Fibroblast of skin of back (primary cell): ENCODE data around the gene CDC5L.

Source experiments
- DNase-seq: peaks from one replicate; pipeline ENCODE4 v3.0.0-alpha.2; 2013

Gene CDC5L

DNA sequence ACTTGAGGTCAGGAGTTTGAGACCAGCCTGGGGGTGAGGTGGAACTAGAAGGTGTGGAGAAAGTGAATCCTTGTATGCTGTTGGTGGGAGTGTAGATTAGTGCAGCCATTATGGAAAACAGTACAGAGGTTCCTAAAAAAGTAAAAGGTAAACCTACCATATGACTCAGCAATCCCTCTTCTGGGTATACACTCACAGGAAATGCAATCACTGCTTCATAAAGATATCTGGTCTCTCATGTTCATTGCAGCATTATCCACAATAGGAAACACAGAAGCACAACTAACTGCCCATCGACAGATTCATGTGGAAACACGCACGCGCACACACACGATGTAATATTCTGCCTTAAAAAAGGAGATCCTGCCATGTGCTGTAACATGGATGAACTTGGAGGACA, 66.7 kb downstream of the CDC5L start:
- DNase-seq: no peak

DNA sequence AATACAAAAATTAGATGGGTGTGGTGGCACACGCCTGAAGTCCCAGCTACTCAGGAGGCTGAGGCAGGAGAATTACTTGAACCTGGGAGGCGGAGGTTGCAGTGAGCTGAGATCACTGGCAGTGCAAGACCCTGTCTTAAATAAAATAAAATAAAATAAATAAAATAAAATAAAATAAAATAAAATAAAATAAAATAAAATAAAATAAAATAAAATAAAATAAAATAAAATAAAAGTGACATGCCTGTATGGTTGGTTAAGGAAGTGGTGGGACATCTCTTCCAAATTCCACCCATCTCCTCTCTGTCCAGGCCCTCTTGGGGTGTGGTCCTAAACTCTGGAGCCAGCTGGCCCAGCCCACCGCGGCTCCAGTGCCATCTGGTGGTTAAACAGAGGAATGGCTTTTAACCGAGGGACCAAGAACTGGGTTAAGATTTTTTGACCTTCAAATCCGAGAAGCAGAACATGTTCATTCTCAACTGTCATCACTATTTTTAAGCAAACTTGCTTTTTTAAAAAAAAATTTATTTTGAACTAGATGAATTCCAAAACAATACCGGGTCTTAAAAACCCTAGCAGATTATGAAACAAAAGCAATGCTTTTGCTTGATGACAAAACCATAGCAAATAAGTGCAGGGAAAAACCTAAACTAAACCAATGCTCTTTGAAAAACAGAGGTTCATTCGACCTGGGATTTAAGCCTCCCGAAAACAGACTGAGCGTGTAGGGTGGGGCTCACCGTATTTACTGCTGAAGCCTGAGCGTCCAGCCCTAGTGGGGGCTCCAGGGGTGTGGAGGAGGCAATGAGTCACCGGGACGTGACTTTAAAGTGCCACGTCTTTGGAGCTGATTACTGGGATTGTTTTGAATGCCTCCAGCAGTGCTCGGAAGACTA, 68.8 kb downstream of the CDC5L start:
- DNase-seq: peak; percentile 62

DNA sequence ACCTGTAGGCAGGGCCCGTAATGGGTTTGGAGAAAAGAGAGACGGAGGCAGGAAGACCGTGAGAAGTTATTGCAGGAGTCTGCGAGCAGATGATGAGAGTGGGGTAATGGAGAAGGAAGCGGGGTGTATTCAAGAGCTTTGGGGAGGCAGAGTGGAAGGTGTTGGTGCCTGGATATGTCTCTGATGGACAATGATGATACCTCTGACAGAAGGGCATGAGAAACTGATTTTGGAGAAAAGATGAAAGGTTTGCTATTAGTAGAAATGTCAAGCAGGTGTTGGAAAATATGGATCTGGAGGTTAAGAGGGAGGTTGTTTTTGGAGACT, 69.4 kb downstream of the CDC5L start:
- no peak for DNase-seq

DNA sequence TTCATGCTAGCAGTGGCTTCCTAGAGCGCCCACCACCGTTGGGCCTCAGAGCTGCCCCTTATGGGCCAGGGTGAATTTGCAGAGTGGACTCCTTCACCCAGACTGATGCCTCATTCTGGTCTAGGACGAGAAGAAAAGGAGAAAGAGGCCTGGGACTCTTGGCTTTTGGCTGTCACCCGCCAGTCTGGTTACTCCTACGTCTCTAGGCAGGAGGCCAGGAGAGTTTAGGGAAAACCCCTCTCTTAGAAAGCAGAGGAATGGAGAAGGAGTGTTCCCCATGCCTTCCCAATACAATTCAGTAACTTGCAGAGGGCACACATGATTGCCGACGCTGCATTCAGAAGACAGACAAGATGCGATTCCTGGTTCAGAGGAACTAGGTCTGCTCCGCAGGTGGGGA, 70.1 kb downstream of the CDC5L start:
- DNase-seq: no peak

DNA sequence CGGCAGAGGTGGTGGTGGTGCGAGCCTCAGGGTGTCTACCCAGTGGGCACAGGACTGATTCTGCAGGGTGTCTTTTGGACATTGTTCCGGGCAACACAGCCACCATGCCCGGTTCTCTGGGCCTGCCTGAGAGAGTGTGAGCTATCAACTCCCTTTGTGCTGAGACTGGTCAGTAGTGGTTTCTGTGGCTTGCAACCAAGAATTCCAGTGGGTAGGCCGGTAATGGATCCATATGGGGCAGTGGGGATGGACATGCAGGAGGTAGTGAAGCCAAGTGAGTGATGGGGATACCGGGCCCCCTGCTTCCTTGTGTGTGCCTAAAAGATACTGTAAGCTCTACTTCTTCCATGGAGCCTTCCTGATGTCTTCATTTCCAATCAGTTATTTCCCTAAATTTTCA, 71.0 kb downstream of the CDC5L start:
- no peak for DNase-seq

DNA sequence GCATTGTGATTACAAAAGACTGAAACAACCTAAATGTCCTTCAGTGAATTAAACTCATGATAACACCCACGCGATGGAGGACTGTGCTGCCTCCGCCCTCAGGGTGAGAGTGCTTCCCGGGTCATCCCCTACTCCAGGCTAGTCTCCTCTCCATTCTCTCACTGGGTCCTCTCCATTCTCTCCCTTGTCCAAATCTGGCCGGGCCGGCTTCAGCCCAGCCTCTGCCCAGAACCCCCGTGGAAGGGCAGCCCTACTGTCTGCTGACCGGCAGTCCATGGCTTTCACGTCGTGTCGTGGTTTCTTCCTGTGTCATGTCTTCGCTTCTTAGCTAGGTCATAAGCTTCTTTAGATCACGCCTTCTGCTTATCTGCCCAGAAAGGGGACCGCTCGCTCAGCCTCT, 74.8 kb downstream of the CDC5L start:
- DNase-seq: no peak

DNA sequence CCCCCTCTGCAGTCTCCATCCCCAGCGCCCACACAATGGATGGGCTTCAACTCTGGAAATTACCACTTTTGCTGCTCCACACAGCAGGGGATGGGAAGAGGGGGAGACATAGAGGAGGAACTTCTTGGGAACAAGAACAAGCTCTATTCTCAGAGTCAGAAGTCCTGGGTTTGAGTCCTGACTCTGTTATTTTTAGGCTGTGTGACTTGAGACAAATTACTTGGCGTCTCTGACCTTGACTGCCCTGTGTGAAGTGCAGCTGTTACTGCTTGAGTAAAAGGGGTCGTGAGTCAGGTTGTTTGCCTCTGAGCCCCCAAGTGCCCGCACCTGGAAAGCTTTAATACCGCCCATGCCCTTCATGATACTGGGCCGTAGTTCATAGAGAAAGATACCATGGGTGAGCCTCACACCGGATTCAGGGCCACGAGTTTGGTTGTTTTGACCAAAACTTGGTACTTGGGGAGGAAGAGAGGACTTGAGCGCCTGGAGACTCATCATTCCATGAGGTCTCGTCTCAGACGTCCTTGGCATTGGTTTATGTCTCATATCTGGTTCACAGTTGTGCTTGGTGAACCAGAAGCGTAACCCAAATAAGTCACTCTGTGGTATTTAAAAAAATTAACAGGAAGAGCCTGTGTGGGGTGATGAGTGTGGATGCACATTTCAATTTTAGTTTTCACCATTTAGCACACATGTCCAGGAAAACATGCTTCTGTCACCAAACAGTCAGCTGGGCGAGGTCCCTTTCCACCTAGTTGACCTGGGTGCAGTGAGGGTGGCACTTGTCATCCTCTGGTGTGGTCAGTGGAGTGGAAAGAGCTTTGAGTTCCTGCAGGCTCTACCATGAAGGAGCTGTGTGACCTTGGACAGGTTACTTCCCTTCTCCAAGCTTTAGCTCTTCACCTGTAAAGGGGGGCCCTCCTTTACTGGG, 75.6 kb downstream of the CDC5L start:
- DNase-seq: no peak

DNA sequence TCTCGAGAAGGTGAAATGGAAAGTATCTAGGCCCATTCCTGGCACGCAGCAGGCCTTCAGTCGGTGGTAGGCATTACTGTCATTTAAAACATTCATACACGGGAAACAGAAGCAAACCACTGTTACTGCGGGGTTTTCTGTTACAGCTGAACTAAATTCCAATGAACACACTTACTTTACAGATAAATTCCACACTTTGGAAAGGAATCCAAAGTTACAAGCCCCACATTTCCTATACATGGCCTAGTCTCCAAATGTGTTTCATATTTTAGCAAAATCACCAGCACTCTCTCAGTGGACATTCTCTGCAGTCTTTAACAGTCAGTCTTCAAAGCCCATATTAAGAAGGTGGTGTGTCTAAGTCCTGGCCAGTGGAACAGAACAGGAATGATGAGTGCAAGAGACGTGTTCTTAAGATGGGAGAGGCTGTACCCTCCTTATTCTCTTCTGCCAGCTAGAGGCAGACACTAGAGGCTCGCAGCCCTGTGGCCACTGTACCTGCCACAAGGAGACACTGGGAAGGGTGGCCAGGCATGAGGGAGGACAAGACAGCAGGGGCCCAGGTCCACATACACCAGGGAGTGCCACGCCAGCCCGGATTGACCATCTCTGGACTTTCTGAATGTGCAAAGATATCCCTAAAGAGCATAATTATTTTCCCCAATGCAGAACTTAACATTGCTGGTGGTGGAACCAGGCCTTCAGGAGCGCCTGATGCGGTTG, 76.4 kb downstream of the CDC5L start:
- peak; percentile 50 for DNase-seq

DNA sequence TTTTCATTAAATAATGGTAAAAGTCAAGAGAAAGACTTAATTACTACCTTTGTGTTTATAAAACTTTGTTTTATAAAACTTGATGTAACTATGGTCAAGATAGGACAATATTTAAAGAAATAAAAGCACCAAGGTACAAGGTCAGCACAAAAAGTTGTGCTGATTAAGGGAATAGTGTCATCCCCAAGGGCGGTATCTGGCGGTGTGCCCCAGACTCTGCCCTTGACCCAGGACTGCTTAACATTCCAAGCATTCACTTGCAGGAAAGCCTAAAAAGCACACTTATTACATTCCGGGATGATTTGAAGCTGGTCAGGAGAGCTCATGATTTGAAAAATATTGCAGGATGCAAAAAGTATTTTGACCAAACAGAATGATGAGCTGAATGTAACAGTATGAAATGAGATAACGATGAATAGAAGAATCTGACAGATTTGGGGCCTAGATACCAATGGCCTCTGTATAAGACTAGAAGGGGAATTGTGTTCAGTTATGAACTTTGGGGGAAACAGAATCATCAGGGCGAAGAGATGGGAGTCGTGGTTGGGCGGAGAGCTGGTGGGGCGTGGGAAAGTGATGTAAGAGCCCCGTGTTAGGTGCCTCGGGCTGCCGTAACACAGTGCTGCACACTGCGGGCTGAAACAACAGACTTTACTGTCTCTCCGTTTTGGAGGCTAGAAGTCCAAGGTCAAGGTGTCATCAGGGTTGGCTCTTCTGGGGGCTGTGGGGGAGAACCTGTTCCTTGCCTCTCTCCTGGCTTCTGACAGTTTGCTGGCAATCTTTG, 77.2 kb downstream of the CDC5L start:
- peak; percentile 69 for DNase-seq

DNA sequence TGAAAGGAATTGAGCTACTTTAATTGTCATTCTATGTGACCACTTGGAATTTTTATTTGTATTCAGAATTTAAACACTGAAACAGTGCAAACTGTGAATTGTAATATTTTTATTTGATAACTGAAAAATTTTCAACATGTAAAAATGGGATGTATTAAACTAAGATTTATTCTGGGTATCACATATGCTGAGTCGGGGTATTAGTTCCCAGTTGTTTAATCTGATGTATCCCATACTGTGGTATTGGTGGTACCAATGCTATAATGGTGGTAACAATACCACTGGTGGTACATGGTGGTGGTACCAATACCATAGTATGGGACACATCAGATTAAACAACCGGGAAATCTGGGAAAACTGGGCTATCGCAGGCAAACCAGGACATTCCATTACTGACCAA, 79.4 kb downstream of the CDC5L start:
- DNase-seq: no peak

DNA sequence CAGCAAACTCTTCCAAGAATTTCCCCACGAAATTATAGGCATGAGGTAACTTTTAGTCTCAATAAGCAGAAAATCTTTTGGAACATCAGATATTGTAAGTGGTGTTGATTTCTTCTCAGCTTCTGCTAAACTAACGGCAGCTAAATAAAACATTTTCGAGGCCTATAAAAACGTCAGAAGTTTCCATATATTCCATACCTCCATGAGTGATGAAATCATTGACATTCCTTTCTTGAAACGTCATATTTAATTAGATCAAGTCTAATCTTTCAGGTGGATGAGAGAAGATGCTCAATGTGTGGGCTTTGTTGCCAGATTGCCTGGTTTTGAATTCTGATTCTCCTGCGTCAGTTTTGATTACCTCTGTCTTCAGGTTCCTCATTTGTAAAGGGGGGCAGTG, 81.3 kb downstream of the CDC5L start:
- no peak for DNase-seq

DNA sequence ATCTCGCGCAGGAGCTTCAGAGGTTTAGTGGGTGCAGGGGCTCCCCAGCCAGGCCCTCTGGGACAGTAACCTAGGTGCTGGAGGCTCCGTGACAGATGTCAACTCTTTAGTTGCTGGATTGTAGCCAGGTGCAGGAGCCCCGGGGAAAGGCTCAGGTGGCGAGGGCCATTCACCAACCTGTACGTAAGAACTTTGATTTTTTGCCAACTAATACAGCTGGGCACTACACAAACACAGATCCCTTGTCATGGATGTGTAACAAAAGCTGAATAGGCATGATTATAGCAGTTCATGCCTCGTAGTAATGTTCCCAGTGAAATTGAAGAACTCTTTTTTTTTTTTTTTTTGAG, 82.6 kb downstream of the CDC5L start:
- DNase-seq: no peak

DNA sequence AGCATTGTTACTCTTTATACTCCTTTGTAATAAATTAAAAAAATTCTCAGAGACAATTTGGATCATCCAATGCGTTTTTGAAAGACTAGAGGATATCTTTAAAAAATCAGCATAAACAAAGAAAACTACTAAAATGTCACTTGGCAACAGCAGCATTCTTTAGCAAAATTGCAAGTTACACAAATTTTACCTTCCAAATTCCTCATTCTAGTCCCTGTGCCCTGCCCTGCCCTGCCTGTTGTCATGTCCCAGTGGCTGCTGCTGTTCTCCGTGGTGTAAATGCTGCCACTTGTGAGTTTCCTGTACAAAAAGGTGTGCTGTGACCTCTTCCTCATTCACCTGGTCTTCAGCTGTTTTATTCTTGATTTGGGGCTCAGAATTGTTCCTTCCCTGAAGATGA, 83.2 kb downstream of the CDC5L start:
- DNase-seq: no peak

DNA sequence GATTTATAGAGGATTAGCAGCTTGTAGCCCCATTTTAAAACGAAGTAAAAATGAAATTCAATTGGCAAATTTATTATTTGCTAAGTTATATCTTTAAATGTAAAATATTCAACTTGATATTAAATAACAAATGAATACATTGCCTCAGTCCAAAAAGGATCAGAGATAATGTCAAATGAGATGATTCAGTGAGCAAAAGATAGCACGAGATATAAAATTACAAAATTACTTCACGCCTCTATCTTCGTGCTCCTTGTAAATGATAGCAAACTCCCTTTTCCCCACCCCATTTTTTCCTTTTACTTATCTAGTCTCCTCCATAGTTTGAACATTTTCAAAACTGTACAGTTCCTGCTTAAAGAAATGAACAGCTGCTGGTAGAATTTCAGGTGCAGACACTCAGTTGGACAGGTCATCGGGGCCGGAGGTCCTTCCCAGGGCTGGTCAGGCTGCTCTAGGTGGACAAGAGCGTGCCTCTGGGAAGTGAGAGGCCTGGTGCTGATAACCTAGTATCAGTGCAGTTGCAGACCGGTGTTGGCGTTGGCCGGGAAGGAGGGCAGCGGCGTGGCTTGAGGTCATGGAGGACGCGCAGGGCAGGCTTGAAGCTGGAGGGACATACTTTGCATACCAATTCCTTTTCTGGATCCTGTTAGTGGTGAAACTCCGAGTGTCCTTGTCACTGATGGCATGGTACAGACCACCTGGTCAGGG, 83.9 kb downstream of the CDC5L start:
- no peak for DNase-seq

DNA sequence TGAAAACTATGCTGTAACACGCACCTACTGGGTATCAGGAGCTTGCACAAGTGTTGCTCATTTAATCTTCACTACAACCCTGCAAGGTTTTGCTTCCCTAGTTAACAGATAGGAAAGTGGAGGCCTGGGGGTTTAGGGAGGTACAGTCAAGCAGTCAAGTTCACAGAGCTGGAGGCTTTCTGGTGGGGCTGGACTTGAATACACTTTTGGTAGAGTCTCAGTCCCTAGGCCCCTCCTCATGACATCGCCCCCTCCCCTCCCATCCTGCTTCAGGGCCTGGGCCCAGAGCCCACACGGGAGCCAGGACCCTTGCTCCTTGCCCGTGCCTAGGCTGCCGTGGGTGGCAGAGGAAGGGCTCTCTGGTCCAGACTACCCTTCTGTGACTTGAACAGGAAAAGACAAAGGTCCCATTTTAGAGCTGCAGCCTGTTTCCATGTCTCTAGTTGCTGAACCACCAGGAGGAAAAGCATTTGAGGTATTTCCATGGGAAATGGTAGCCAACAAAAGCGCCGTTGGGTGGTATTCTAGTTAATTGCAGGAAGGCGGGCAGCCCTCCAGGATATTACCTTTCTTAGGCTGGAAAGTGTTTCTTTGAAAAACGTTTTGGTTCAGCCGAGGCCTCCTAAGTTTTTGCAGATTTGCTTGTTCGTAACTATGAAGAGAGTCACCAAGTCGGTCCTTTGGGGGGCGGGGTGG, 84.9 kb downstream of the CDC5L start:
- DNase-seq: no peak

DNA sequence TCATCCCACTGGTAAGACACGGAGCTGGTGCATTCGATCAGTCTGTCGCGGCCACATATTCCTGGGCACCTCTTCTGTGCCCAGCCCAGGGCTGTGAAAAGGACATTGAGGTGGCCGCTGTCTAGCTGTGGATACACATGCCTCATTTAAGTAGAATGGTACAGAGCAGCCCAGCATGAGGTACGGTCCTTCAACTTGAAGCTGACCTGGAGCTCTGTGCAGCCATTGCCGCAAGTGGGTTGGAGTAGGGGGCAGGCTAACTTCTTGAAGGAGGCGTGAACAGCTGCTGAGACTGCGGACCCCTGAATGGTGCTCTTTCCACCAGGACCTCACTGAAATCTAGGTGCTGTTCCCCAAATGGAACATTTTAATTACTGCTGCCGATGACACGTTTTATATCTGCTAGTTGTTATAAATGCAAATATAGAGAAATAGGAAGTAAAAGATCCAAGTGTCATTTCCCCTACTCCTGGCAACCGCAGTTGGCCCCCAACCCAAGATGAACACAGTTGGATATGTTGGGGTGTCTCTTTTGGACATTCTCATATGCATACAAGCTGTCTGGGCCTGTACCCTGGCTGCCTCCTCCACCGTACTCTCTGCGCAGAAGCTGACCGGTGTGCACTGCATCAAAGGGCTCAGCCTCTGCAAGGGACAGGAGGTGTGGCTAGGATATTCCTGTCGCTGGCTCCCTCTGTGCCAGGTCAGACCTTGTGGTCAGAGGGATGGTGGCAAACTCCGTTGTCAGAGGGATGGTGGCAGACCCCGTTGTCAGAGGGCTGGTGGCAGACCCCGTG, 86.1 kb downstream of the CDC5L start:
- DNase-seq: no peak

DNA sequence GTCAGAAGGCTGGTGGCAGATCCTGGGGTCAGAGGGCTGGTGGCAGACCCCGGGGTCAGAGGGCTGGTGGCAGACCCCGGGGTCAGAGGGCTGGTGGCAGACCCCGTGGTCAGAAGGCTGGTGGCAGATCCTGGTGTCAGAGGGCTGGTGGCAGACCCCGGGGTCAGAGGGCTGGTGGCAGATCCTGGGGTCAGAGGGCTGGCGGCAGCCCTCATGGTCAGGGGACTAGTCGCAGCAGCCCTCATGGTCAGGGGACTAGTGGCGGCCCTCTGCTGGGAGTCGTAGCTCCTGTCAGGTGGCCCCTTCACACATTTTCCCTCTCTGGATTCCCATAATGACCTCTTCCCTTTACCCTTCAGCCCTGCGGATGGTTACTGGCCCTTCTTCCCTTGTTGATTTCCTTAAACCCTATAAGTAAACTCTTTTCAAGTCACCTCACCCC, 86.7 kb downstream of the CDC5L start:
- DNase-seq: no peak

DNA sequence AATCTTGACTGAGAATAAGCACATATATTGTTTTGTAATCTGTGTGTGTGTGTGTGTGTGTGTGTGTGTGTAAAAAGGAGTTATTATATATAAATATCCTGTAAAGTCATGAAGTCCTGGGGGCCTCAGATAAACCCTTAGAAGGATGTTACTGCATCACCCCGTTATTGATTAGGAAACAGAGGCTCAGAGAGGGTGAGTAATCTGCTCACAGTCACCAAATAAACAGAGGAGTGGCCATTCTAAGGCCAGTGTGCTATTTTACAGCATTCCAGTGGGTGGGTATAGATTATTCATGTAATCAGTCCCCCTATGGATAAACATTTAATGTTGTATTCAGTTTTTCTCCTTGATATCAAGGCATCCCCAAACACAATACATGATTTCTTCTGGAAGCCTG, 87.1 kb downstream of the CDC5L start:
- no peak for DNase-seq

DNA sequence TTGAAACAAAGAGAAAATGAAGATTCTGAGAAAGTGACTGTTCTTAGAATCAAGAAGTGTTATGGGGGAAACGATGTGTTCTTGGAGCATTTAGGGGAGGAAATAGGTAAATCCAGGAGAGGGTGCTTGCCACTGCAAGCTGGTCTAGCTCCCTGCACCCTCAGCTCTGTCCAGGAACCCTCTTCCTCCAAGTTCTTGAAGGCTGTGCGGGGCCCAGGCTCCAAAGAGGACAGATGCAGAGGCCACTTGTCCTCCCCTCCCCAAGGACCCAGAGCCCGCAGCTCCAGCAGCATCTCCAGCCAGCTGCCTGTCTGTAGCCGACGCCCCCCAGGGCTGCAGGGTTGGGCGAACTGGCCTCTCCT, 87.9 kb downstream of the CDC5L start:
- no peak for DNase-seq

DNA sequence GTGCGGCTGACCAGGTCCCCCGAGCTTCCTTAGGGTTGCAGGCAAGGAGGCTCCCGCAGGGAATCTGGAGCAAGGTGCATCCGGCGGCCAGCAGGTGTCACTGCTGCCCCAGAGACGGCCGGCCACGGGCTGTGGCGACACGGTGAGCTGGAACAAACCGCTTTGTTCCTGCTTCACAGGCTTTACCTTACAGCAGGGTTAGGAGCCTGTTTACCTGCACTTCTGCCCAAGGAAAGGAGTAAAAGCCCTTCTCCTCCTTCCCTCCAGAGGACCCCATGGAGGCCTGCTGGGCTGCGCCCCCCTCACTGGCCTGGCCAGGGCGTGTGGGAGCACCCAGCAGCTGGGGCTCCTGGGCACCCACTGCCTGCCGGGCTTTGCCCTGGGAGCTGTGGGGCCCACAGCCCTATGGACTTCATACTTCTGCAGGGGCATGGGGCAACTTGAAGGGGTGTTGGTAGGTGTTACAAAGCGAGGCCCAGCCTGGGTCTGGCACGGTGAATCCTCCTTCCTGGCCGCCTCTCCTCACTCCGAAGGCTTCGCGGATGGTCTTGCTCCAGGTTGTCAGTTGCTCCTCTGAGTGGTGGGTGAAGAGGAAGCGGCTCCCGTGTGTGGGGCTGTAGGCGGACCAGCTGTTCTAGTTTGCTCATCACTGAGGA, 88.4 kb downstream of the CDC5L start:
- peak; percentile 59 for DNase-seq
